Lung (tissue), 12 donors: Measurements from ENCODE around the gene GTPBP1. TPM values are rescaled to one million over a fixed set of nuclear protein-coding genes. Genes with fewer than 3 reads are reported as not detected.
A peak's percentile ranks its signal among the peaks of the same experiment; 100 is the strongest.

Experiments used
- ATAC-seq: fragments of 200-7000 bp; cut with Tn5 transposase; one replicate; pipeline ENCODE4 v1.9.1; 2020; ENCODE audit warnings: moderate number of reproducible peaks; ENCODE audit not compliant: insufficient read depth, low FRiP score
- DNase-seq, 3 donors: peaks; one replicate each; pipeline ENCODE4 v3.0.0-alpha.2; 2013 to 2017
- H3K27ac ChIP-seq, 2 donors: one replicate each; pipeline ENCODE4 v1.5.1; 2013; ENCODE audit warnings: mild to moderate bottlenecking in 2 of 2, moderate library complexity in 2 of 2, control low read depth in 1 of 2, inconsistent platforms in 1 of 2, low read depth in 1 of 2, low read length in 1 of 2
- H3K27me3 ChIP-seq, 3 donors: one replicate each; pipeline ENCODE4 v1.5.1; 2013; ENCODE audit warnings: low read length in 2 of 3; ENCODE audit not compliant: control insufficient read depth in 3 of 3, insufficient read depth in 3 of 3
- H3K36me3 ChIP-seq, 4 donors: one replicate each; pipeline ENCODE4 v1.5.1; 2013; ENCODE audit warnings: low read length in 4 of 4, mild to moderate bottlenecking in 1 of 4, moderate library complexity in 1 of 4; ENCODE audit not compliant: control insufficient read depth in 4 of 4, insufficient read depth in 4 of 4
- H3K4me1 ChIP-seq, 5 donors: one replicate each; pipeline ENCODE4 v1.5.1; 2013; ENCODE audit warnings: low read length in 5 of 5, mild to moderate bottlenecking in 2 of 5, moderate library complexity in 1 of 5; ENCODE audit not compliant: control insufficient read depth in 5 of 5, insufficient read depth in 5 of 5
- H3K4me3 ChIP-seq: one replicate; pipeline ENCODE4 v1.5.1; 2013; ENCODE audit warnings: mild to moderate bottlenecking, control low read depth, moderate library complexity
- H3K9ac ChIP-seq, 2 donors: one replicate each; pipeline ENCODE4 v1.5.1; 2013; ENCODE audit warnings: low read length in 2 of 2, control low read depth in 1 of 2; ENCODE audit not compliant: insufficient read depth in 1 of 2
- H3K9me3 ChIP-seq, 4 donors: one replicate each; pipeline ENCODE4 v1.5.1; 2013; ENCODE audit warnings: low read length in 3 of 4, mild to moderate bottlenecking in 1 of 4, moderate library complexity in 1 of 4; ENCODE audit not compliant: control insufficient read depth in 4 of 4, insufficient read depth in 3 of 4
- WGBS, 2 donors: extraction: QIAGEN DNeasy Blood & Tissue Kit; methylation state at CpG; one replicate each; pipeline ENCODE4 v1.1.7; 2013; 5-methylcytosine and 5-hydroxymethylcytosine counted together
- polyA plus RNA-seq, 2 donors: library from polyadenylated mRNA; stranded (reverse); fragments of 200-250 nt; gene quantifications; one replicate each; pipeline ENCODE4 v1.2.1, GENCODE V29; 2013
- total RNA-seq, 2 donors: library from RNA; depleted of rRNA in 1 of 2; stranded (reverse); fragments of >200 nt in 1 of 2; gene quantifications; one replicate each; pipeline ENCODE4 v1.2.1, GENCODE V29; 2014 to 2021
- TF ChIP-seq, protein P1 (sequence below): IDR thresholded peaks from 2 replicates; pipeline ENCODE4 v1.5.1; 2012; ENCODE audit warnings: mild to moderate bottlenecking; ENCODE audit errors: control extremely low read depth, extremely low read depth
- donor health status: control.
- donor health status: control.
- donor health status: Bipolar disorder and iron deficiency.
- donor health status: healthy.
- donor health status: DM: yes; HTN: yes; CAD: no.

GTPBP1 gene
- total and polyA plus RNA-seq, 4 donors, result 24.1 to 69.1 (median 48.8) TPM

DNA sequence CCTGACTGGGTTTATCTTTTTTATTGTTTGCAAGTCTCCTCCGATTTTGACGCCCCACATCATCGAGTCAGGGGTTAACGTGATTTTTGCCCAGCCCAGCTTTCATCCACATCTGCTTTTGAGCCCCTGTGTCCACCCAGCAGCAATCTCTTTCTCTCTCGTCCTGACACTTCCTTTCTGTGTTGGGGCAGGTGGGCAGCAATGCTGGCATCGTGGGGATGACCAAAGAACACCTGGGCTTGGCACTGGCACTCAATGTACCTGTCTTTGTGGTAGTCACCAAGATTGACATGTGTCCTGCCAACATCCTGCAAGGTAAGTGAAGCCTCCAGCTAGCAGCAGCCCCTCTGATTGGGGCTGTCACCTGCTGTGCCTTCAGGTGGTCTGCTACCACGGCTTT is 15.8 kb downstream of the GTPBP1 start:
- peaks cover 0 to 1% (median 0%) of the 10 kb centered on the region in 4 donors for H3K9me3 ChIP-seq
- WGBS, 2 donors, result 94 to 97% methylated on average over 7 of the region's 7 CpGs
- TF ChIP-seq, protein P1, sequence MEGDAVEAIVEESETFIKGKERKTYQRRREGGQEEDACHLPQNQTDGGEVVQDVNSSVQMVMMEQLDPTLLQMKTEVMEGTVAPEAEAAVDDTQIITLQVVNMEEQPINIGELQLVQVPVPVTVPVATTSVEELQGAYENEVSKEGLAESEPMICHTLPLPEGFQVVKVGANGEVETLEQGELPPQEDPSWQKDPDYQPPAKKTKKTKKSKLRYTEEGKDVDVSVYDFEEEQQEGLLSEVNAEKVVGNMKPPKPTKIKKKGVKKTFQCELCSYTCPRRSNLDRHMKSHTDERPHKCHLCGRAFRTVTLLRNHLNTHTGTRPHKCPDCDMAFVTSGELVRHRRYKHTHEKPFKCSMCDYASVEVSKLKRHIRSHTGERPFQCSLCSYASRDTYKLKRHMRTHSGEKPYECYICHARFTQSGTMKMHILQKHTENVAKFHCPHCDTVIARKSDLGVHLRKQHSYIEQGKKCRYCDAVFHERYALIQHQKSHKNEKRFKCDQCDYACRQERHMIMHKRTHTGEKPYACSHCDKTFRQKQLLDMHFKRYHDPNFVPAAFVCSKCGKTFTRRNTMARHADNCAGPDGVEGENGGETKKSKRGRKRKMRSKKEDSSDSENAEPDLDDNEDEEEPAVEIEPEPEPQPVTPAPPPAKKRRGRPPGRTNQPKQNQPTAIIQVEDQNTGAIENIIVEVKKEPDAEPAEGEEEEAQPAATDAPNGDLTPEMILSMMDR, result no peak
- H3K9ac ChIP-seq, result no peak overlapping the region
- no peak for DNase-seq
- H3K27me3 ChIP-seq, result no peaks in the 10 kb centered on the region
- H3K4me1 ChIP-seq, result peaks cover 0 to 2% (median 0%) of the 10 kb centered on the region in 5 donors
- H3K27ac ChIP-seq, result no peak overlapping the region
- peaks cover 40 to 61% (median 45%) of the 10 kb centered on the region in 4 donors for H3K36me3 ChIP-seq
- no peak for ATAC-seq
- H3K4me3 ChIP-seq, result no peak overlapping the region

DNA sequence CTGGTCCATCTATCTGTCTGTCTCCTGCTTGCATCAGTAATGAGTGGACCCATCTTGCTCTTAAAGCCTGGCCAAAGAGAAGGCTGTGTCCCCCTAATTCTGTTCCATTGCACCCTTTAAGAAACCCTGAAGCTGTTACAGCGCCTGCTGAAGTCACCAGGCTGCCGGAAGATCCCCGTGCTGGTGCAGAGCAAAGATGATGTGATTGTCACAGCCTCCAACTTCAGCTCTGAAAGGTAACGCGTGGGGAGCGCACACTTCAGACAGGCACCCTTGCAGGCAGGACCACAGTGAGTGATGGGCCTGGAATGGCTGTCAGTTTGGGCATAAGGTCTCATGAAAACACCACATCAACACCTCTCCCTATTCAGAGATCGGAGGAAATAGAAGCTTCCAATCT is 18.4 kb downstream of the GTPBP1 start:
- DNase-seq, result no peak
- TF ChIP-seq, protein P1, result no peak

DNA sequence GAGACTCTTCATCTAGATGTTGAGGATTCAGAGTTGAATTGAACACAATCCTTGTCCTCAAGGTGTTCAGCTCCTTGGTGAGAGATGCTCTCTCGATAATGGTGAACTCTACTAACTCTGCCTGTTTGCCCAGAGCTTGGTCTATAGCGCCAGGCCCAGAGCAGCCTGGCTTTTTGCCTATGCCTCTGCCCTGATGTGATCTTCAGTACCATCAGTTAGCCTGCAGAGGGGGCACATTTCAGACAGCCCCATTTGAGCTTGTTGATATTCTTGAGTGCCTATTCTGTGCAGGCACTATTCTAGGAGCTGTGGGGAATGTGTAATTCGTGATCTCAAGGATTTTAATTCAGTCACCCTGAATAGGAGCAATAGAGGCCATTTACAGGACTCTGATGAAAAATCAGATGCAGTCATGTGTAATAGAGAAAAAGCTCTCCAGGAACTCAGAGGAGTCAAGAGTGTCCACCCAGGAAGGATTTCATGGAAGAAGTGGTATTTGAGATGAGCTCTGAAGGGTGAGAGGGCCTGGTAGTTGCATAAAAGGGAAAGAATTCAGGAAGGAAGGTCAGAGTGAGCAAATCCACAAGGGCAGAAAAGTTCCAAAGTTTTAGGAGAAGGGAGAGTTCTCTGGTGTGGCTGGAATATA is 19.3 kb downstream of the GTPBP1 start:
- Histone ChIP-seq H3K4me3 (no peak overlapping the region), H3K9ac (no peak overlapping the region), H3K4me1 (no peaks in the 10 kb centered on the region), H3K27ac (no peak overlapping the region), H3K36me3 (peaks cover 57 to 82% (median 67%) of the 10 kb centered on the region in 4 donors), H3K9me3 (no peaks in the 10 kb centered on the region), H3K27me3 (no peaks in the 10 kb centered on the region)
- TF ChIP-seq, protein P1, result no peak
- WGBS, 2 donors, result 81 to 83% methylated on average over 3 of the region's 3 CpGs
- ATAC-seq (peak; percentile 53), DNase-seq (no peak)

More for the DNA sequence above, 18.4 kb downstream of the GTPBP1 start:
- peaks cover 50 to 75% (median 59%) of the 10 kb centered on the region in 4 donors for H3K36me3 ChIP-seq
- H3K9me3 ChIP-seq, result no peaks in the 10 kb centered on the region
- 97 to 98% methylated on average over 7 of the region's 7 CpGs for WGBS, 2 donors
- no peak overlapping the region for H3K9ac ChIP-seq
- no peak overlapping the region for H3K27ac ChIP-seq
- ATAC-seq, result no peak
- no peaks in the 10 kb centered on the region for H3K4me1 ChIP-seq
- H3K4me3 ChIP-seq, result no peak overlapping the region
- no peaks in the 10 kb centered on the region for H3K27me3 ChIP-seq
